Ovary (tissue), 9 donors: ENCODE results near the gene RNH1. TPM values are rescaled to one million over a fixed set of nuclear protein-coding genes. Genes with fewer than 3 reads are reported as not detected.

Source experiments
- DNase-seq, 5 donors: peaks; one replicate each; pipeline ENCODE4 v3.0.0-alpha.2; 2019 to 2020
- H3K27ac ChIP-seq, 2 donors: fragments of 200-600 bp; one replicate each; pipeline versions ENCODE4 v1.5.1 to v1.8.0; 2019 to 2022
- H3K27me3 ChIP-seq: fragments of 200-600 bp; one replicate; pipeline ENCODE4 v1.8.0; 2022
- H3K36me3 ChIP-seq: fragments of 200-600 bp; sonication (generic); one replicate; pipeline ENCODE4 v1.5.1; 2019
- H3K4me1 ChIP-seq: one replicate; pipeline ENCODE4 v1.8.1; 2013; ENCODE audit warnings: mild to moderate bottlenecking, moderate library complexity; ENCODE audit not compliant: insufficient read depth
- H3K4me3 ChIP-seq: fragments of 200-600 bp; sonication (generic); one replicate; pipeline ENCODE4 v1.5.1; 2017
- H3K9me3 ChIP-seq, 2 donors: fragments of 200-600 bp in 1 of 2; sonication (generic) in 1 of 2; one replicate each; pipeline versions ENCODE4 v1.5.1 to v1.8.1; 2013 to 2019; ENCODE audit warnings: mild to moderate bottlenecking in 1 of 2, moderate library complexity in 1 of 2
- EP300 ChIP-seq: sonication (generic); formaldehyde crosslinking; IDR thresholded peaks from one replicate; pipeline ENCODE4 v1.6.1; 2017; ENCODE audit warnings: antibody characterized with exemption
- POLR2A ChIP-seq: fragments of 450-650 bp; IDR thresholded peaks from one replicate; pipeline ENCODE4 v1.6.1; 2017; ENCODE audit warnings: antibody characterized with exemption, mild to moderate bottlenecking, moderate library complexity
- WGBS, 3 donors: extraction: QIAGEN DNeasy Blood & Tissue Kit in 1 of 3; methylation state at CpG; one replicate each; pipeline versions ENCODE4 v1.1.5 to v1.1.7; 2013 to 2017; 5-methylcytosine and 5-hydroxymethylcytosine counted together
- intact Hi-C, 4 donors: fragments of 100-400 bp; cut with DNase I; formaldehyde crosslinking; loops; one replicate each; pipeline versions ENCODE4 v1.11.0 to v1.15.1; 2022 to 2023
- polyA plus RNA-seq, 2 donors: library from polyadenylated mRNA; stranded (reverse); fragments of 200-250 nt in 1 of 2; fragments of 350-450 nt in 1 of 2; fragmentation: Illumina TruSeq in 1 of 2; extraction: RNeasy Lipid Tissue Mini Kit (QIAGEN cat#74804) in 1 of 2; gene quantifications; one replicate each; pipeline ENCODE4 v1.2.3, GENCODE V29; 2013 to 2014
- total RNA-seq, 7 donors: library from RNA; depleted of rRNA in 2 of 7; stranded (reverse); fragments of >200 nt in 2 of 7; fragmentation: NEBNext Ultra II Directional in 3 of 7; extraction: Animal tissue kit (Norgen Biotek cat#: 25700) in 3 of 7; gene quantifications; one replicate each; pipeline versions ENCODE4 v1.1.0 to v1.2.4, GENCODE V29; 2016 to 2023
- TF ChIP-seq, protein P1 (sequence below), 3 donors: fragments of 450-650 bp in 2 of 3; fragments of 200-600 bp in 1 of 3; IDR thresholded peaks; one replicate each; pipeline versions ENCODE4 v1.5.1 to v1.8.0; 2016 to 2022; ENCODE audit warnings: antibody characterized with exemption in 3 of 3, mild to moderate bottlenecking in 1 of 3
- donor health status: DM: no; HTN: no; CAD: no; lungs with moderate emphysema.
- donor health status: DM: no; HTN: no; CAD: no.
- donor health status: Bipolar disorder and iron deficiency.
- donor health status: DM: yes; HTN: yes; CAD: no.
- donor health status: DM: no; HTN: no; CAD: no.
- donor health status: DM: yes; HTN: yes; CAD: no.

The RNH1 gene
- total and polyA plus RNA-seq, 9 donors, result 17.4 to 233 (median 156) TPM

DNA sequence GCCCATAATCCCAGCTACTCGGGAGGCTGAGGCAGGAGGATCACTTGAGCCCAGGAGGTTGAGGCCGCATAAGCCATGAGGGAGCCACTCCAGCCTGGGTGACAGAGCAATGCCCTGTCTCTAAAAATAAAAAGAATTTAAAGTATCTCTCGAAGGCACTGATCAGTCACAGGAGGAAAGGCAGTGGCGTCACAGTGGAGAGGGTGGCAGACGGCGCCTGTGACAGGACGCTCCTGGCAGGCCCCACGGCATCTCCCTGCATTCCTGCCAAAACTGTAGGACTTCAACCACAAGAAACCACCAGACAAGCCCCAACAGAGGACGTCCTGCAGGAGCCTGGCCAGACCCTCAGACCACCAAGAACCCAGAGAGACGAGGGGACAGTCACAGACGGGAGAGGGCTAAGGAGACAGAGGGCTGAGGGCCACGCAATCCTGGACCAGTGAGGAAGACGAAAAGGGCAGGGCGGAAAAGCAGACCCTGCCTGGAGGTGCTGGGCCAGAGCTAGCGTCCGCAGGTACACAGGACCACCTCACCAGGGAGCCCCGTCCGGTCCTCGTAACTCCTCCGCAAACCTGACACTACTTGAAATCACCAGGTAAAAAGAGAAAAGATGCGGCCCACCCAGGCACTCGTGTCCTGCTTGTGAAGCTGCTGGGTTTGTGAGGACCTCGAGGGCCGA lies 5.9 kb downstream of the RNH1 start:
- H3K27me3 ChIP-seq, result no peaks in the 10 kb centered on the region
- no peaks in the 10 kb centered on the region for H3K9me3 ChIP-seq
- H3K4me1 ChIP-seq, result peaks cover 13% of the 10 kb centered on the region
- intact Hi-C loops, result loop anchor here in 1 of 4 donors (10.0 kb wide), 1 partner anchor 46 kb away; the partner anchor contains the start of gene PTDSS2
- H3K36me3 ChIP-seq, result no peaks in the 10 kb centered on the region
- 89 to 92% (median 91%) methylated on average over 24 of the region's 24 CpGs for WGBS, 3 donors
- no peak overlapping the region for H3K4me3 ChIP-seq
- TF ChIP-seq EP300, result no peak
- TF ChIP-seq, protein P1, sequence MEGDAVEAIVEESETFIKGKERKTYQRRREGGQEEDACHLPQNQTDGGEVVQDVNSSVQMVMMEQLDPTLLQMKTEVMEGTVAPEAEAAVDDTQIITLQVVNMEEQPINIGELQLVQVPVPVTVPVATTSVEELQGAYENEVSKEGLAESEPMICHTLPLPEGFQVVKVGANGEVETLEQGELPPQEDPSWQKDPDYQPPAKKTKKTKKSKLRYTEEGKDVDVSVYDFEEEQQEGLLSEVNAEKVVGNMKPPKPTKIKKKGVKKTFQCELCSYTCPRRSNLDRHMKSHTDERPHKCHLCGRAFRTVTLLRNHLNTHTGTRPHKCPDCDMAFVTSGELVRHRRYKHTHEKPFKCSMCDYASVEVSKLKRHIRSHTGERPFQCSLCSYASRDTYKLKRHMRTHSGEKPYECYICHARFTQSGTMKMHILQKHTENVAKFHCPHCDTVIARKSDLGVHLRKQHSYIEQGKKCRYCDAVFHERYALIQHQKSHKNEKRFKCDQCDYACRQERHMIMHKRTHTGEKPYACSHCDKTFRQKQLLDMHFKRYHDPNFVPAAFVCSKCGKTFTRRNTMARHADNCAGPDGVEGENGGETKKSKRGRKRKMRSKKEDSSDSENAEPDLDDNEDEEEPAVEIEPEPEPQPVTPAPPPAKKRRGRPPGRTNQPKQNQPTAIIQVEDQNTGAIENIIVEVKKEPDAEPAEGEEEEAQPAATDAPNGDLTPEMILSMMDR (IDR thresholded peaks at IDR 0.05), result no peak
- TF ChIP-seq POLR2A, result no peak
- no peak for DNase-seq
- H3K27ac ChIP-seq, result no peak overlapping the region

DNA sequence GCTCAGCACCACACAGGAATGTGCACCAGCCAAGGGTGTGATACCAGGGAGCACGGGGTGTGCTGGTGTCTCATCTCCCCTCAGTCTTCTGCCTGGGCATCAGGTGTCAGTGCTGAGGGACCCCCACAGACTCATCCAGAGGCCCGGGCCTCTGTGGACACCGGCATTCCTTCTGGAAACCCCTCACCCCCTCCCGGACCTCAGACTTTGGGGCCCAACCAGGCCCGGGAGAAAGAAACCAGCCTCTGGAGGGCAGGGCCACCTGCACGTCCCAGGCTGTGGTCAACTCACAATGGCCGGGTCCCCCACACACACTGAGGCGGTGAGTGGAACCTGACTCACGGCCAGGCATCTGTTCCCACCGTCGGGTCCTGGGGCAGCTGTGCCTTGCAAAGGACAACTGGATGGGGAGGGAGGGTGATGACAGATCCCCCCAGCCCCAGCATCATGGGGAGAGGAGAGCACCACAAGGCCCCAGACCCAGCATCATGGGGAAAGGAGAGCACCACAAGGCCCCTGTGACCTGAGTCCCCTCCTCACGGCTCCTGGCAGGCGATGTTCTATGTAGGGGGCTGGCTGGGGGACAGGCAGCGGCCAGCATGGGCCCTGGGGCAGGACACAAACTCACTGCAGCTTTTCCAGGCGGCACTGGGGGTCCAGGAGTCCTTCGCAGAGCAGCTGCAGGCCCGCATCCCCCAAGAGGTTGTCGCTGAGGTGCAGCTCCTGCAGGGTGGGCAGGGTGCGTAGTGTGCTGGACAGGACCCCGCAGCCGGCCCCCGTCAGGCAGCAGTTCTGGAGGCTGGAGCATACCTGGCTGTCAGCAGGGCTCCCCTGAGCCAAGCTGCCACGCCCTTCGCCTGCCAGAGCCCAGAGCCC lies 7.6 kb downstream of the RNH1 start:
- no peak for DNase-seq
- TF ChIP-seq EP300 (no peak), POLR2A (no peak)
- TF ChIP-seq, protein P1 (IDR thresholded peaks at IDR 0.05), result no peak
- H3K4me1 ChIP-seq, result peaks cover 11% of the 10 kb centered on the region
- H3K27me3 ChIP-seq, result no peaks in the 10 kb centered on the region
- WGBS, 3 donors, result 90% methylated on average over 23 to 24 of the region's 24 CpGs
- intact Hi-C loops, result loop anchor here in 1 of 4 donors (10.0 kb wide), 1 partner anchor 45 kb away; the partner anchor contains the start of gene PTDSS2
- no peaks in the 10 kb centered on the region for H3K9me3 ChIP-seq
- H3K4me3 ChIP-seq, result no peak overlapping the region
- H3K36me3 ChIP-seq, result no peaks in the 10 kb centered on the region
- H3K27ac ChIP-seq, result no peak overlapping the region

DNA sequence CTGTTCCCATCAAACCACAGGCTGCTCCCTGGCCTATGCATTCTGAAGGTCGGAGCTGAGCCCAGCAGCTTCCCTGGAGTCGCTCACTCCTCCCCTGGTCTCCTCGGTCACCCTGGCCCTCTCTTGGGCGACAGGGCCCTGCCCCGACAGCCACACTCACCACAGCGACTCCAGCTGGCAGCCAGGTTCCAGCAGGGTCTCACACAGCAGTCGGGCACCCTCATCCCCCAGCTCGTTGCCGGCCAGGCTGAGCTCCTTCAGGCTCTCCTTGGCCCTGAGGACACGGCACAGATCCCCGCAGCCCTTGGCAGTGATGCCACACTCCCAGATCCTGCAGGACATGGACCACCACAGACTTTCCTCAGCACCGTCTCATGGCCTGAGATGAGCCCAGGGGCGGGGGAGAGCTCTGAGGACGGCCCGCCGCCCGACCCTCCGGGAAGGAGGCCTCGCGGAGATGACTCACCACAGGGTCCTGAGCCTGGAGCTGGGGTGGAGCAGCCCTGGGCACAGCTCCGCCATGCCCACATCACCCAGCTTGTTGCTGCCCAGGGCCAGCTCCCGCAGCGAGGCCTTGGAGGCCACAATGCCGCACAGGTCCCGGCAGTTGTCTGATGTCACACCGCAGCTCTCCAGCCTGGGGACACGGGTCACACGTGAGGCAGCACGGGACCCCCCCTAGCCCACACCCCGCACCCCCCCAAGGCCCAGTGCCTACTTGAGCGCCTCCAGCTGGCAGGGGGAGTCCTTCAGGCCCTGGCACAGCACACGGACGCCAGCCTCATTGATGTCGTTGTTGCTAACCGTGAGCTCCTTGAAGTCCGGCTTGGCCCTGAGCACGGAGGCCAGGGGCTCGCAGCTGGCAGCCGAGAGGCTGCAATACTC lies 8.5 kb downstream of the RNH1 start:
- no peak overlapping the region for H3K27ac ChIP-seq
- TF ChIP-seq EP300, result no peak
- TF ChIP-seq, protein P1 (IDR thresholded peaks at IDR 0.05), result no peak
- TF ChIP-seq POLR2A, result no peak
- H3K9me3 ChIP-seq, result no peaks in the 10 kb centered on the region
- no peak for DNase-seq
- H3K36me3 ChIP-seq, result no peaks in the 10 kb centered on the region
- H3K27me3 ChIP-seq, result no peaks in the 10 kb centered on the region
- H3K4me3 ChIP-seq, result no peak overlapping the region
- intact Hi-C loops, result no loop called here
- 89 to 94% (median 90%) methylated on average over 33 to 39 of the region's 39 CpGs for WGBS, 3 donors
- peaks cover 9% of the 10 kb centered on the region for H3K4me1 ChIP-seq
